MM.1S (cell line): ENCODE measurements around the gene GDPGP1.

Source experiments
- DNase-seq: peaks from one replicate; pipeline ENCODE4 v3.0.0-alpha.2; 2015
- H2AFZ ChIP-seq: fragments of 300-600 bp; sonication (generic); 2 replicates; pipeline ENCODE4 v1.6.0; 2016; ENCODE audit warnings: antibody characterized with exemption, low read length
- H3F3A ChIP-seq: fragments of 300-600 bp; sonication (generic); 2 replicates; pipeline ENCODE4 v1.6.1; 2016; ENCODE audit warnings: mild to moderate bottlenecking, antibody characterized with exemption, low read length, moderate library complexity, mixed read lengths; ENCODE audit not compliant: insufficient read depth
- H3K27ac ChIP-seq: fragments of 300-600 bp; sonication (generic); 2 replicates; pipeline ENCODE4 v1.5.1; 2016; ENCODE audit warnings: mild to moderate bottlenecking, low read length
- H3K27me3 ChIP-seq: fragments of 300-600 bp; sonication (generic); replicated peaks from 2 replicates; pipeline ENCODE4 v1.6.0; 2016; ENCODE audit warnings: low read length; ENCODE audit not compliant: insufficient read depth
- H3K36me3 ChIP-seq: fragments of 300-600 bp; sonication (generic); replicated peaks from 2 replicates; pipeline ENCODE4 v1.6.1; 2016; ENCODE audit warnings: mild to moderate bottlenecking, low read length, mixed read lengths; ENCODE audit not compliant: insufficient read depth
- H3K4me1 ChIP-seq: fragments of 300-600 bp; sonication (generic); 2 replicates; pipeline ENCODE4 v1.6.1; 2016; ENCODE audit warnings: low read length, mixed read lengths
- H3K4me2 ChIP-seq: fragments of 300-600 bp; sonication (generic); 2 replicates; pipeline ENCODE4 v1.6.0; 2016; ENCODE audit warnings: low read depth, low read length
- H3K4me3 ChIP-seq: fragments of 300-600 bp; sonication (generic); 2 replicates; pipeline ENCODE4 v1.5.1; 2016; ENCODE audit warnings: low read length, mixed read lengths
- H3K79me2 ChIP-seq: fragments of 300-600 bp; sonication (generic); 2 replicates; pipeline ENCODE4 v1.6.1; 2016; ENCODE audit warnings: mixed run types, low read length, mixed read lengths
- H3K9ac ChIP-seq: fragments of 300-600 bp; sonication (generic); 2 replicates; pipeline ENCODE4 v1.6.1; 2016; ENCODE audit warnings: low read length, mixed read lengths
- H3K9me2 ChIP-seq: fragments of 300-600 bp; sonication (generic); replicated peaks from 2 replicates; pipeline ENCODE4 v1.6.1; 2016; ENCODE audit warnings: mild to moderate bottlenecking, low read length, mixed read lengths; ENCODE audit not compliant: insufficient read depth
- H3K9me3 ChIP-seq: fragments of 300-600 bp; sonication (generic); replicated peaks from 2 replicates; pipeline ENCODE4 v1.6.1; 2016; ENCODE audit warnings: mild to moderate bottlenecking, low read length, mixed read lengths; ENCODE audit not compliant: insufficient read depth
- H4K20me1 ChIP-seq: fragments of 300-600 bp; sonication (generic); 2 replicates; pipeline ENCODE4 v1.6.1; 2016; ENCODE audit warnings: mild to moderate bottlenecking, low read length, moderate library complexity, mixed read lengths; ENCODE audit not compliant: insufficient read depth
- EZH2 ChIP-seq: fragments of 300-600 bp; sonication (generic); optimal IDR thresholded peaks from 2 replicates; pipeline ENCODE3; 2017; ENCODE audit warnings: low read depth, mild to moderate bottlenecking, antibody characterized with exemption, low read length, mixed read lengths
- EZH2phosphoT487 ChIP-seq: fragments of 300-600 bp; sonication (generic); IDR thresholded peaks from 2 replicates; pipeline ENCODE4 v1.6.1; 2018; ENCODE audit warnings: antibody characterized with exemption, low read length
- TF ChIP-seq, protein P1 (sequence below): fragments of 300-600 bp; sonication (generic); IDR thresholded peaks from 2 replicates; pipeline ENCODE4 v1.5.1; 2016; ENCODE audit warnings: antibody characterized with exemption, low read length, mixed read lengths

GDPGP1 gene

GRCh38 chr15:90191344-90191687, 42.7 kb upstream of the GDPGP1 start:
- Histone ChIP-seq H3K79me2 (peaks cover 53% of the 10 kb centered on the region), H3K9ac (peak overlapping the region; percentile 69), H3K9me2 (no peaks in the 10 kb centered on the region), H3K27ac (peak overlapping the region; percentile 94), H3K36me3 (no peaks in the 10 kb centered on the region), H4K20me1 (no peaks in the 10 kb centered on the region), H3K4me2 (peak overlapping the region; percentile 70), H2AFZ (0 out of 2 replicates have a peak overlapping the region, but pooled peaks have one; percentile 1), H3K9me3 (no peaks in the 10 kb centered on the region), H3K27me3 (no peaks in the 10 kb centered on the region), H3K4me3 (peak overlapping the region; percentile 41), H3F3A (peaks cover 30% of the 10 kb centered on the region), H3K4me1 (peaks cover 44% of the 10 kb centered on the region)
- no peak for DNase-seq
- TF ChIP-seq EZH2phosphoT487 (no peak), EZH2 (no peak)
- TF ChIP-seq, protein P1, sequence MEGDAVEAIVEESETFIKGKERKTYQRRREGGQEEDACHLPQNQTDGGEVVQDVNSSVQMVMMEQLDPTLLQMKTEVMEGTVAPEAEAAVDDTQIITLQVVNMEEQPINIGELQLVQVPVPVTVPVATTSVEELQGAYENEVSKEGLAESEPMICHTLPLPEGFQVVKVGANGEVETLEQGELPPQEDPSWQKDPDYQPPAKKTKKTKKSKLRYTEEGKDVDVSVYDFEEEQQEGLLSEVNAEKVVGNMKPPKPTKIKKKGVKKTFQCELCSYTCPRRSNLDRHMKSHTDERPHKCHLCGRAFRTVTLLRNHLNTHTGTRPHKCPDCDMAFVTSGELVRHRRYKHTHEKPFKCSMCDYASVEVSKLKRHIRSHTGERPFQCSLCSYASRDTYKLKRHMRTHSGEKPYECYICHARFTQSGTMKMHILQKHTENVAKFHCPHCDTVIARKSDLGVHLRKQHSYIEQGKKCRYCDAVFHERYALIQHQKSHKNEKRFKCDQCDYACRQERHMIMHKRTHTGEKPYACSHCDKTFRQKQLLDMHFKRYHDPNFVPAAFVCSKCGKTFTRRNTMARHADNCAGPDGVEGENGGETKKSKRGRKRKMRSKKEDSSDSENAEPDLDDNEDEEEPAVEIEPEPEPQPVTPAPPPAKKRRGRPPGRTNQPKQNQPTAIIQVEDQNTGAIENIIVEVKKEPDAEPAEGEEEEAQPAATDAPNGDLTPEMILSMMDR = no peak

GRCh38 chr15:90191794-90192509, 42.1 kb upstream of the GDPGP1 start:
- no peaks in the 10 kb centered on the region for H3K9me2 ChIP-seq
- H3K9me3 ChIP-seq = no peaks in the 10 kb centered on the region
- H3K27ac ChIP-seq = peak overlapping the region; percentile 94
- peaks cover 49% of the 10 kb centered on the region for H3K79me2 ChIP-seq
- no peaks in the 10 kb centered on the region for H3K27me3 ChIP-seq
- no peaks in the 10 kb centered on the region for H4K20me1 ChIP-seq
- peak; percentile 88 for DNase-seq
- H3F3A ChIP-seq = peaks cover 30% of the 10 kb centered on the region
- TF ChIP-seq EZH2phosphoT487 (no peak), EZH2 (no peak)
- TF ChIP-seq, protein P1 = no peak; the same call in 1 of the 2 replicates
- H3K4me2 ChIP-seq = peak overlapping the region; percentile 70
- no peaks in the 10 kb centered on the region for H3K36me3 ChIP-seq
- H3K4me3 ChIP-seq = peak overlapping the region; percentile 41
- H2AFZ ChIP-seq = 0 out of 2 replicates have a peak overlapping the region, but pooled peaks have one; percentile 7
- peaks cover 44% of the 10 kb centered on the region for H3K4me1 ChIP-seq
- H3K9ac ChIP-seq = peak overlapping the region; percentile 69

DNA sequence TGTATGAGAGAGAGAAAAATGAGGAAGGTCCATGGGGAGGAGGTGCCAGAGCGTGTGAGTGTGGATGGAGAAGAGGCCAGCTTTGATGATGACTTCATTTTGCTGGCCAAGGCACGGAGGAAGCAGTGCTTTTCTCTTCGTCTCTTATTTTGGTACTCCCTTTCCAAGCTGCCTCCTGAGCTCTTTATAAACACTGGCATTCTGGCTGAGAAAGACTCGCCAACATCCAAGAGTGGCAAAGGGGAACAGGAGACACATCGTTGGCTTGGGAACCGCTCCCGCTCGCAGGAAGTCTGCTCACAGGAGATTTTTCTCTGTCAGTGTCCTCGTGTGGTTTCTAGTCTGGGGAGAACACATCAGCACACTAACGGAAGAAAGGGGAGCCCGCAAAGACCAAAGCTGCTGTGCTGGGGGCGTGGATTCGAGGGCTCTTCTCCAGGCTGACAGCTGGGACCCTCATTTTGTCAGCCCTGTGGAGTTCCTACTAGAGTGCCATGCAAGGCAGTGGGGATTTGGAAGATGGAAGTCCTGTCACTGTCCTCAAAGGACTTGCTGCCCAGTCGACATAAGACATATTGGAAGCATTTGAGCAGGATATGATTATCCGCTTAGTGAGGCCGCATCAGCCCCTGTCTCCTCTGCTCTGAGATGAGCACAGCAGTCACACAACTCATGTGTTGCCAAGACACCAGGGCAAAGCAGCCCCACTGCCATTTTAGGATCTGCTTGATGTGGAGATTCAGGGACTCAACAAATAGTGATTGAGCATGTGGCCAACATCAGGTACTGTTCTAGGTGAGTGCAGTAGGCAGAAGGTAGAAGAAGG, 40.8 kb upstream of the GDPGP1 start:
- no peak overlapping the region; the same call in 1 of the 2 replicates for H3K4me2 ChIP-seq
- H3F3A ChIP-seq = peaks cover 30% of the 10 kb centered on the region
- H3K9me3 ChIP-seq = no peaks in the 10 kb centered on the region
- H3K27me3 ChIP-seq = no peaks in the 10 kb centered on the region
- H3K4me1 ChIP-seq = peaks cover 44% of the 10 kb centered on the region
- no peaks in the 10 kb centered on the region for H3K36me3 ChIP-seq
- no peak for DNase-seq
- TF ChIP-seq, protein P1 = no peak
- TF ChIP-seq EZH2 = no peak
- TF ChIP-seq EZH2phosphoT487 = no peak
- H3K27ac ChIP-seq = peak overlapping the region; percentile 94; the same call in 1 of the 2 replicates
- H3K79me2 ChIP-seq = peaks cover 41% of the 10 kb centered on the region
- no peak overlapping the region for H3K4me3 ChIP-seq
- H3K9ac ChIP-seq = no peak overlapping the region
- no peaks in the 10 kb centered on the region for H3K9me2 ChIP-seq
- H2AFZ ChIP-seq = no peak overlapping the region
- H4K20me1 ChIP-seq = no peaks in the 10 kb centered on the region
